ENCODE data around the gene CALHM4.

Gene CALHM4

GRCh38 chr6:116553451-116553850, at the start of gene CALHM4:
Gene CALHM4, plus strand, starts transcription at chr6:116553751. Its CDS starts 43 bp downstream, at chr6:116553794.
- DNase-seq: no peak

- DNase-seq: no peak
Measured at GRCh38 chr6:116507324-116507723, 46.2 kb upstream of the CALHM4 start.

GRCh38 chr6:116508527-116508926, 45.0 kb upstream of the CALHM4 start:
- no peak for DNase-seq

- DNase-seq: no peak
Measured at GRCh38 chr6:116511424-116512110, 42.0 kb upstream of the CALHM4 start, which contains the start of gene CALHM5. Gene CALHM5, plus strand, starts transcription at chr6:116511639. Its CDS starts 58 bp downstream, at chr6:116511697.

- no peak for DNase-seq
Measured at GRCh38 chr6:116512111-116512559, 41.4 kb upstream of the CALHM4 start.

- no peak for DNase-seq
Measured at GRCh38 chr6:116512734-116513133, 40.8 kb upstream of the CALHM4 start.

GRCh38 chr6:116513224-116513875, 40.2 kb upstream of the CALHM4 start:
- no peak for DNase-seq

- no peak for DNase-seq
Measured at GRCh38 chr6:116514111-116514510, 39.4 kb upstream of the CALHM4 start.

- DNase-seq: no peak
Measured at GRCh38 chr6:116515141-116515540, 38.4 kb upstream of the CALHM4 start.

GRCh38 chr6:116518621-116519368, 34.8 kb upstream of the CALHM4 start:
- DNase-seq: no peak

- no peak for DNase-seq
Measured at GRCh38 chr6:116522896-116523295, 30.7 kb upstream of the CALHM4 start.

- DNase-seq: no peak
Measured at GRCh38 chr6:116524236-116524635, 29.3 kb upstream of the CALHM4 start.

GRCh38 chr6:116528133-116528532, 25.4 kb upstream of the CALHM4 start:
- DNase-seq: no peak

- DNase-seq: no peak
Measured at GRCh38 chr6:116528780-116529179, 24.8 kb upstream of the CALHM4 start.

GRCh38 chr6:116529466-116530290, 23.9 kb upstream of the CALHM4 start:
- DNase-seq: no peak

- no peak for DNase-seq
Measured at GRCh38 chr6:116530436-116530835, 23.1 kb upstream of the CALHM4 start.

GRCh38 chr6:116531675-116532570, 21.6 kb upstream of the CALHM4 start:
- peak; percentile 40 for DNase-seq

GRCh38 chr6:116533233-116533957, 20.2 kb upstream of the CALHM4 start:
- peak; percentile 42 for DNase-seq

- DNase-seq: no peak
Measured at GRCh38 chr6:116535109-116535508, 18.4 kb upstream of the CALHM4 start.

- peak; percentile 58 for DNase-seq
Measured at GRCh38 chr6:116536216-116536621, 17.3 kb upstream of the CALHM4 start.

GRCh38 chr6:116542426-116542825, 11.1 kb upstream of the CALHM4 start:
- DNase-seq: no peak
